HG03378 (cell line): ENCODE results near the gene BRD1.
"Not testable (repeated sequence)": the region's sequence is repeated elsewhere in the genome, so short reads cannot be mapped to it uniquely, and the experiment has no call there.

Experiments used
- ATAC-seq: cut with Tn5 transposase; IDR thresholded peaks from one replicate; pipeline ENCODE4 v1.9.1; 2021; ENCODE audit warnings: mild to moderate bottlenecking, moderate library complexity; ENCODE audit not compliant: unreplicated experiment

Gene BRD1

GRCh38 chr22:49785841-49786471 is 41.7 kb downstream of the BRD1 start:
- no peak for ATAC-seq

GRCh38 chr22:49785046-49785521 is 42.6 kb downstream of the BRD1 start:
- ATAC-seq: no peak

GRCh38 chr22:49784630-49784971 is 43.1 kb downstream of the BRD1 start:
- no peak for ATAC-seq

- ATAC-seq: no peak
These were observed 43.6 kb downstream of the BRD1 start for GRCh38 chr22:49783926-49784629.

GRCh38 chr22:49783036-49783746 is 44.5 kb downstream of the BRD1 start:
- ATAC-seq: no peak

- not testable (repeated sequence) for ATAC-seq
These were observed 45.8 kb downstream of the BRD1 start for GRCh38 chr22:49781886-49782285.

GRCh38 chr22:49781289-49781782 is 46.3 kb downstream of the BRD1 start:
- ATAC-seq: no peak

GRCh38 chr22:49780698-49781288 is 46.9 kb downstream of the BRD1 start:
- no peak for ATAC-seq

- no peak for ATAC-seq
These were observed 47.6 kb downstream of the BRD1 start for GRCh38 chr22:49779853-49780697.

- no peak for ATAC-seq
These were observed 48.5 kb downstream of the BRD1 start for GRCh38 chr22:49779211-49779610.

GRCh38 chr22:49777569-49778249 is 50.0 kb downstream of the BRD1 start:
- no peak for ATAC-seq

GRCh38 chr22:49776891-49777290 is 50.8 kb downstream of the BRD1 start:
- ATAC-seq: no peak

GRCh38 chr22:49775867-49776511 is 51.7 kb downstream of the BRD1 start:
- no peak for ATAC-seq

- no peak for ATAC-seq
These were observed 52.3 kb downstream of the BRD1 start for GRCh38 chr22:49775191-49775866.

GRCh38 chr22:49774499-49775151 is 53.0 kb downstream of the BRD1 start:
- no peak for ATAC-seq

- ATAC-seq: no peak
These were observed 53.6 kb downstream of the BRD1 start for GRCh38 chr22:49774046-49774445.

- ATAC-seq: no peak
These were observed 54.1 kb downstream of the BRD1 start for GRCh38 chr22:49773531-49773930.

GRCh38 chr22:49772692-49773091 is 55.0 kb downstream of the BRD1 start:
- no peak for ATAC-seq
